HEK293 (cell line): ENCODE measurements around the gene HARBI1.

Experiments
- GLI4 ChIP-seq: fragments of 450-650 bp; formaldehyde crosslinking; IDR thresholded peaks from 2 replicates; pipeline ENCODE4 v1.5.1; 2016; ENCODE audit warnings: missing biosample characterization, missing genetic modification characterization
- GLIS1 ChIP-seq: fragments of 450-650 bp; formaldehyde crosslinking; IDR thresholded peaks from 2 replicates; pipeline ENCODE4 v1.5.1; 2016; ENCODE audit warnings: missing biosample characterization, missing genetic modification characterization
- PATZ1 ChIP-seq: fragments of 450-650 bp; formaldehyde crosslinking; IDR thresholded peaks from 2 replicates; pipeline ENCODE4 v1.5.1; 2016; ENCODE audit warnings: missing biosample characterization, missing genetic modification characterization
- PRDM4 ChIP-seq: fragments of 450-650 bp; formaldehyde crosslinking; IDR thresholded peaks from 2 replicates; pipeline ENCODE4 v1.5.1; 2017; ENCODE audit warnings: missing biosample characterization, missing genetic modification characterization
- SP2 ChIP-seq: fragments of 450-650 bp; formaldehyde crosslinking; IDR thresholded peaks from 2 replicates; pipeline ENCODE4 v1.5.1; 2016; ENCODE audit warnings: missing biosample characterization, missing genetic modification characterization
- TRIM28 ChIP-seq: IDR thresholded peaks from 2 replicates; pipeline ENCODE4 v1.6.1; 2011; ENCODE audit warnings: low read length, control low read depth, borderline replicate concordance
- YY2 ChIP-seq: fragments of 450-650 bp; formaldehyde crosslinking; IDR thresholded peaks from 2 replicates; pipeline ENCODE4 v1.5.1; 2016; ENCODE audit warnings: missing biosample characterization, missing genetic modification characterization
- ZBTB44 ChIP-seq: fragments of 450-650 bp; IDR thresholded peaks from 2 replicates; pipeline ENCODE4 v1.5.1; 2018; ENCODE audit warnings: missing biosample characterization, mild to moderate bottlenecking, missing genetic modification characterization
- ZBTB8A ChIP-seq: fragments of 450-650 bp; formaldehyde crosslinking; IDR thresholded peaks from 2 replicates; pipeline ENCODE4 v1.5.1; 2016; ENCODE audit warnings: missing biosample characterization, missing genetic modification characterization
- ZNF114 ChIP-seq: fragments of 450-650 bp; formaldehyde crosslinking; IDR thresholded peaks from 2 replicates; pipeline ENCODE4 v1.5.0; 2017; ENCODE audit warnings: missing biosample characterization, missing genetic modification characterization
- ZNF148 ChIP-seq: fragments of 450-650 bp; formaldehyde crosslinking; IDR thresholded peaks from 2 replicates; pipeline ENCODE4 v1.5.0; 2017; ENCODE audit warnings: missing biosample characterization, missing genetic modification characterization, borderline replicate concordance
- ZNF223 ChIP-seq: fragments of 450-650 bp; formaldehyde crosslinking; IDR thresholded peaks from 2 replicates; pipeline ENCODE4 v1.5.1; 2016; ENCODE audit warnings: missing biosample characterization, missing genetic modification characterization
- ZNF391 ChIP-seq: fragments of 450-650 bp; formaldehyde crosslinking; IDR thresholded peaks from 2 replicates; pipeline ENCODE4 v1.5.1; 2016; ENCODE audit warnings: low read depth, missing biosample characterization, missing genetic modification characterization, borderline replicate concordance
- ZNF423 ChIP-seq: fragments of 450-650 bp; formaldehyde crosslinking; IDR thresholded peaks from 2 replicates; pipeline ENCODE4 v1.5.1; 2016; ENCODE audit warnings: missing biosample characterization, missing genetic modification characterization
- ZNF449 ChIP-seq: fragments of 450-650 bp; formaldehyde crosslinking; IDR thresholded peaks from 2 replicates; pipeline ENCODE4 v1.5.1; 2017; ENCODE audit warnings: missing biosample characterization, mild to moderate bottlenecking, missing genetic modification characterization, moderate library complexity
- ZNF501 ChIP-seq: fragments of 450-650 bp; formaldehyde crosslinking; IDR thresholded peaks from 2 replicates; pipeline ENCODE4 v1.5.1; 2016; ENCODE audit warnings: missing biosample characterization, missing genetic modification characterization
- ZNF544 ChIP-seq: fragments of 450-650 bp; formaldehyde crosslinking; IDR thresholded peaks from 2 replicates; pipeline ENCODE4 v1.5.0; 2017; ENCODE audit warnings: missing biosample characterization, missing genetic modification characterization
- ZNF555 ChIP-seq: fragments of 450-650 bp; formaldehyde crosslinking; conservative IDR thresholded peaks from 2 replicates; pipeline ENCODE4 v1.5.1; 2017; ENCODE audit warnings: missing biosample characterization, mild to moderate bottlenecking, missing genetic modification characterization, inconsistent platforms
- ZNF560 ChIP-seq: fragments of 450-650 bp; formaldehyde crosslinking; IDR thresholded peaks from 2 replicates; pipeline ENCODE4 v1.5.1; 2017; ENCODE audit warnings: missing biosample characterization, missing genetic modification characterization, borderline replicate concordance
- ZNF561 ChIP-seq: fragments of 450-650 bp; IDR thresholded peaks from 2 replicates; pipeline ENCODE4 v1.5.1; 2018; ENCODE audit warnings: missing biosample characterization, missing genetic modification characterization, borderline replicate concordance
- ZNF596 ChIP-seq: fragments of 450-650 bp; IDR thresholded peaks from 2 replicates; pipeline ENCODE4 v1.5.0; 2018; ENCODE audit warnings: missing biosample characterization, mild to moderate bottlenecking, missing genetic modification characterization, moderate library complexity
- ZNF600 ChIP-seq: fragments of 450-650 bp; formaldehyde crosslinking; IDR thresholded peaks from 2 replicates; pipeline ENCODE4 v1.5.1; 2016; ENCODE audit warnings: missing biosample characterization, missing genetic modification characterization
- ZNF707 ChIP-seq: fragments of 450-650 bp; formaldehyde crosslinking; IDR thresholded peaks from 2 replicates; pipeline ENCODE4 v1.5.1; 2016; ENCODE audit warnings: missing biosample characterization, missing genetic modification characterization
- ZNF776 ChIP-seq: fragments of 450-650 bp; formaldehyde crosslinking; IDR thresholded peaks from 2 replicates; pipeline ENCODE4 v1.5.0; 2017; ENCODE audit warnings: missing biosample characterization, missing genetic modification characterization, borderline replicate concordance
- ZNF837 ChIP-seq: fragments of 450-650 bp; formaldehyde crosslinking; IDR thresholded peaks from 2 replicates; pipeline ENCODE4 v1.5.1; 2016; ENCODE audit warnings: missing biosample characterization, missing genetic modification characterization
- ZSCAN4 ChIP-seq: fragments of 450-650 bp; formaldehyde crosslinking; IDR thresholded peaks from 2 replicates; pipeline ENCODE4 v1.5.1; 2017; ENCODE audit warnings: missing biosample characterization, missing genetic modification characterization

Gene HARBI1

GRCh38 chr11:46593550-46594373 is 23.3 kb downstream of the HARBI1 start, which contains the start of gene AMBRA1 (continued):
- TF ChIP-seq ZSCAN4 (tag by site-specific recombination) (no peak), PATZ1 (no peak), ZNF114 (tag by site-specific recombination) (no peak), ZNF555 (tag by site-specific recombination) (no peak), ZNF423 (tag by site-specific recombination) (no peak), ZNF776 (tag by site-specific recombination) (no peak), ZNF449 (no peak), ZNF837 (tag by site-specific recombination) (no peak), YY2 (tag by site-specific recombination) (peak; percentile 60; the same call in 1 of the 2 replicates), ZNF223 (tag by site-specific recombination) (no peak), ZNF560 (tag by site-specific recombination) (0 out of 2 replicates have a peak, but pooled peaks have one; percentile 60), ZBTB8A (tag by site-specific recombination) (peak; percentile 31; the same call in 1 of the 2 replicates), ZNF148 (tag by site-specific recombination) (no peak), GLI4 (tag by site-specific recombination) (no peak), ZBTB44 (0 out of 2 replicates have a peak, but pooled peaks have one; percentile 16), ZNF707 (tag by site-specific recombination) (no peak), ZNF600 (tag by site-specific recombination) (peak; percentile 71; the same call in 1 of the 2 replicates), ZNF501 (tag by site-specific recombination) (peak; percentile 78; the same call in 1 of the 2 replicates), GLIS1 (tag by site-specific recombination) (0 out of 2 replicates have a peak, but pooled peaks have one; percentile 13), TRIM28 (no peak; the same call in 1 of the 2 replicates), PRDM4 (tag by site-specific recombination) (no peak), ZNF544 (tag by site-specific recombination) (no peak), SP2 (tag by site-specific recombination) (no peak), ZNF596 (tag by site-specific recombination) (no peak), ZNF561 (tag by site-specific recombination) (no peak), ZNF391 (tag by site-specific recombination) (no peak)
